Fibroblast of villous mesenchyme (primary cell): ENCODE data around the gene TRIM27. TPM values are rescaled to one million over a fixed set of nuclear protein-coding genes. Genes with fewer than 3 reads are reported as not detected.

Experiments
- DNase-seq: peaks from one replicate; pipeline ENCODE4 v3.0.0-alpha.2; 2010; ENCODE audit warnings: low read depth
- H3K4me3 ChIP-seq: 2 replicates; pipeline ENCODE4 v1.5.1; 2011; ENCODE audit warnings: low read depth, mild to moderate bottlenecking, low read length
- total RNA-seq: library from RNA; depleted of rRNA; stranded (reverse); fragments of >200 nt; gene quantifications from 2 replicates; pipeline ENCODE4 v1.2.3, GENCODE V29; 2012
- TF ChIP-seq, protein P1 (sequence below): IDR thresholded peaks from 2 replicates; pipeline ENCODE4 v1.5.1; 2012; ENCODE audit warnings: low read depth, mild to moderate bottlenecking, low read length; ENCODE audit not compliant: insufficient read depth

Gene TRIM27
- total RNA-seq, 1 donor, result 76.9 TPM

DNA sequence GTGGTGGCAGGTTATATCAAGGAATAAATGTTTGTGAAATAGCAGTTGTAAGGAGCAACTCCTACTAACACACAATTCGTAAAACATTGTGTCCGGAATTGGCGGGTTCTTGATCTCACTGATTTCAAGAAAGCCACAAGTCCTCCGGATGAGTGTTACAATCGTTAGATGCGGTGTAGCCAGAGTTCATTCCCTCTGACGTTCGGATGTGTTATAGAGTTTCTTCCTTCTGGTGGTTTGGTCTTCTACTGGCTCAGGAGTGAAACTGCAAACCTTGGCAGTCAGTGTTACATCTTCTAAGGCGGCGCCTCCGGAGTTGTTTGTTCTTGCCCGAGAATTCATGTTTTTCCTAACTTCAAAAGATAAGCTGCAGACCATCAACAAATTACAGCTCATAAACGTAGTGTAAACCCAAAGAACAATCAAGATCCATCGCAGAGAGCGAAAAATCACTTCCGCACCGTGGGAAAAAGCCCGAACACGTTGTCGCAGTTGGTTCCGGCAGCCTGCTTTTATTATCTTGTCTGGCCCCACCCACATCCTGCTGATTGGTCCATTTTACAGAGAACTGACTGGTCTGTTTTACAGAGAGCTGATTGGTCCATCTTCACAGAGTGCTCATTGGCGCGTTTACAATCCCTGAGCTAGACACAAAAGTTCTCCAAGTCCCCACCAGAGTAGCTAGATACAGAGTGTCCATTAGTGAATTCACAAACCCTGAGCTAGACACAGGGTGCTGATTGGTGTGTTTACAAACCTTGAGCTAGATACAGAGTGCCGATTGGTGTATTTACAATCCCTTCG lies 58.2 kb downstream of the TRIM27 start:
- DNase-seq, result peak; percentile 4
- TF ChIP-seq, protein P1, sequence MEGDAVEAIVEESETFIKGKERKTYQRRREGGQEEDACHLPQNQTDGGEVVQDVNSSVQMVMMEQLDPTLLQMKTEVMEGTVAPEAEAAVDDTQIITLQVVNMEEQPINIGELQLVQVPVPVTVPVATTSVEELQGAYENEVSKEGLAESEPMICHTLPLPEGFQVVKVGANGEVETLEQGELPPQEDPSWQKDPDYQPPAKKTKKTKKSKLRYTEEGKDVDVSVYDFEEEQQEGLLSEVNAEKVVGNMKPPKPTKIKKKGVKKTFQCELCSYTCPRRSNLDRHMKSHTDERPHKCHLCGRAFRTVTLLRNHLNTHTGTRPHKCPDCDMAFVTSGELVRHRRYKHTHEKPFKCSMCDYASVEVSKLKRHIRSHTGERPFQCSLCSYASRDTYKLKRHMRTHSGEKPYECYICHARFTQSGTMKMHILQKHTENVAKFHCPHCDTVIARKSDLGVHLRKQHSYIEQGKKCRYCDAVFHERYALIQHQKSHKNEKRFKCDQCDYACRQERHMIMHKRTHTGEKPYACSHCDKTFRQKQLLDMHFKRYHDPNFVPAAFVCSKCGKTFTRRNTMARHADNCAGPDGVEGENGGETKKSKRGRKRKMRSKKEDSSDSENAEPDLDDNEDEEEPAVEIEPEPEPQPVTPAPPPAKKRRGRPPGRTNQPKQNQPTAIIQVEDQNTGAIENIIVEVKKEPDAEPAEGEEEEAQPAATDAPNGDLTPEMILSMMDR, result no peak
- no peak overlapping the region for H3K4me3 ChIP-seq

DNA sequence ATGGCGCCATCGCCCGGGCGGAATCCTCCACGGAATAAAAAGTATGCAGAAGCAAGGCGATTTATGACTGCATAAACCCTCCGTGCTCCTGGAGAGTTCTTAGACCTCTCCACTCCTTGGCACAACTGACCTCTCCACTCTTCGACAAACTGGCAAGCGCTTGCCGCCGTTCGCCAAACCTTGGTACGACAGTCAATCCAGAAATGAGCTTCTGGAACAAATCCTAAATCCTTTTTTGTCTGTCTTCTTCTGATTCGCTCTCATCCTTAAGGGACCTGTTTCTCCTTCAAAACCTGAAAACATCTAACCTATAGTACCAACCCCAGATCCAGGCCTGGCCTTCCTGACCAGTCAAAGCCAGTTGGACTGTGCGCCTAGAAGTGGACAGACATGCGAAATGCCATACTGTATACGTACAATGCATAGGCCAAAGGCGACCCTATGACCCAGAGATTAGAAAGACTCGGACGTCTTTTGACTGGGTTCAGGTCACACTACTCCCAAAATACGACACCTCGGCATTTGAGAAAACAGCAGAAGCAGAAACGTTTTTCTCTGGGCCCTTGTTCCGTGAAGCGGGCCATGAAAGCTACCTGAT lies 59.4 kb downstream of the TRIM27 start:
- TF ChIP-seq, protein P1, result peak; percentile 16
- no peak for DNase-seq
- peak overlapping the region; percentile 75 for H3K4me3 ChIP-seq

DNA sequence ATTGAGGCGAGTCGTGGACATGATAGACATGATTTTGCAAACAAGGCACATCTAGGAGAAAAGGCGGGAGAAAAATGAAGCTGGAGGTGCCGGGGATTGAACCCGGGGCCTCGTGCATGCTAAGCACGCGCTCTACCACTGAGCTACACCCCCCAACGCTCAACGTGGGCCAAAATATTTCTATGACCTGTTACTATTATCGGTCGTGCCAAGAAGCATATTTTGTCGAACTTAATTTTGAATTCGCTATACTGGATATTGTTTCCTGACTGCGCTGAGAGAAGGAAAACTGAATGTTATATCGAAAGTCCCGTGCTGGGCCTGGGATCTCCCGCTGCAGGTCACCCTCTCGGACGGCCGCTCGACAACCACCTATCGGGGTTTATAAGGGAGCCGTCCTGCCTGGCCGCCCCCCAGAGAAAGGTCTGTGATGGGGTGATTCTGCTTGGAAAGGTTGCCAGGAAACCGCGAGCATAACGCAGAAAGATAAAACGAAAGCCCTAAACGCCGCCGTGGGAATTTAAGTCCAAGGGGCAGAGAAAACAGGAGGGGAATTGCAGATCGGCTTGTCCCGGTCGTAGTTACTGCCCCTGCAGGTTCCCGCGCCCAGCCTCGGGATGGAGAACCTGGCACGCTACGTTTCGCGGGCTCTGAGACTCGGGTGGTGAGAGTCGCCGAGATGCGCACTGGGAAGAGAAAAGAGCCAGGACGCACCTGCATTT lies 60.0 kb downstream of the TRIM27 start:
- TF ChIP-seq, protein P1, result no peak
- peak; percentile 84 for DNase-seq
- H3K4me3 ChIP-seq, result peak overlapping the region; percentile 75

DNA sequence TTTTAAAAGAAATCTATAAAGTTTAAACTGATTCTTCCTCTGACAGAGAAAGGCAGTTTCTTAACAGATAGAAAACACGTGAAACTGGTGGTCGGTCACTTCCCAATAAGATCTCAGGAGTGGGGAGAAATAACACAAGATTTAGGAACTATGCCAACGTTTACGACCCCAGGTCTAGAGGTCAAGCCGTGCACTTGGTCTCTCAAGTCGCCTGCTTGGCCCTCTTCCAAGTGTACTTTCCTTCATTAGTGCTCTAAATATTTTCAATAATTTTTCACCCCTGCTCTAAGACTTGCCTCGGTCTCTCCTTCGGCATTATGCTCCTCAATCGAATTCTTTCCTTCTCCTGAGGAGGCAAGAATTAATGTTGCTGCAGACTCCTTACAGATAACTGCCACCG lies 61.7 kb downstream of the TRIM27 start:
- no peak overlapping the region for H3K4me3 ChIP-seq
- DNase-seq, result no peak
- TF ChIP-seq, protein P1, result no peak

DNA sequence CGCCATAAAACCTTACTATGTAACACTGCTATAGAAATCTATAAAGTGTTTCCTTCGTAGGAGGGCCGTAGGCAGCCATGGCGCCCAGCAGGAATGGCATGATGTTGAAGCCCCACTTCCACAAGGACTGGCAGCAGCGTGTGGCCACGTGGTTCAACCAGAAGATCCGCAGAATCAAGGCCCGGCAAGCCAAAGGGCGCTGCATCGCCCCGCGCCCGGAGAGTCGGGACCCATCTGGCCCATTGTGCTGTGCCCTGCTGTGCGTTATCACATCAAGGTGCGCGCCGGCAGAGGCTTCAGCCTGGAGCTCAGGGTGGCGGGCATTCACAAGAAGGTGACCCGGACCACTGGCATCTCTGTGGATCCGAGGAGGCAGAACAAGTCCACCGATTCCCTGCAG lies 62.4 kb downstream of the TRIM27 start:
- no peak for DNase-seq
- H3K4me3 ChIP-seq, result no peak overlapping the region
- TF ChIP-seq, protein P1, result no peak

DNA sequence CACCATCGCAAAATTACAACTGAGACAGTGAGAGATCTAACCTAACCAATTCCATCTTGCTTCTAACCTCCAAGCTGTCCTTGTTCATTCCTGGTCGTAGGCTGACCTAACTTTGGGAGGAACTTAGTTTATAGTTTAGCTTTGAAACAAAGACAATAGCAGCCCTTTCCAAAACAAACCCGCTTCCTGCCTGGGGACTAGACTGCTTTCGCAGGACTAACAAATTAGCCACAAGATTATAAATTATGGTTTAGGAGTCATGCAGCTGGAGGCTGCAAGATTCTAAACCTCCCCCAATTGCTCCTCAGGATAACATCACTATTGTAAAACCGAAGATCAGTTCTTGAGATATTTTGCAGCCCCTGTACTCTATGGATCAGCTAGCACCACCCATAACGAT lies 63.2 kb downstream of the TRIM27 start:
- no peak overlapping the region for H3K4me3 ChIP-seq
- DNase-seq, result no peak
- TF ChIP-seq, protein P1, result no peak
